Activated gamma-delta T cell treated with anti-CD3 and anti-CD28 coated beads, Interleukin-2, amount 50 U/mL, for 16 hours (primary cell): Measurements from ENCODE around the gene ALDH8A1.

ENCODE experiments used
- DNase-seq: peaks from one replicate; pipeline ENCODE4 v3.0.0-alpha.2; 2020; ENCODE audit warnings: low read depth

ALDH8A1 gene

DNA sequence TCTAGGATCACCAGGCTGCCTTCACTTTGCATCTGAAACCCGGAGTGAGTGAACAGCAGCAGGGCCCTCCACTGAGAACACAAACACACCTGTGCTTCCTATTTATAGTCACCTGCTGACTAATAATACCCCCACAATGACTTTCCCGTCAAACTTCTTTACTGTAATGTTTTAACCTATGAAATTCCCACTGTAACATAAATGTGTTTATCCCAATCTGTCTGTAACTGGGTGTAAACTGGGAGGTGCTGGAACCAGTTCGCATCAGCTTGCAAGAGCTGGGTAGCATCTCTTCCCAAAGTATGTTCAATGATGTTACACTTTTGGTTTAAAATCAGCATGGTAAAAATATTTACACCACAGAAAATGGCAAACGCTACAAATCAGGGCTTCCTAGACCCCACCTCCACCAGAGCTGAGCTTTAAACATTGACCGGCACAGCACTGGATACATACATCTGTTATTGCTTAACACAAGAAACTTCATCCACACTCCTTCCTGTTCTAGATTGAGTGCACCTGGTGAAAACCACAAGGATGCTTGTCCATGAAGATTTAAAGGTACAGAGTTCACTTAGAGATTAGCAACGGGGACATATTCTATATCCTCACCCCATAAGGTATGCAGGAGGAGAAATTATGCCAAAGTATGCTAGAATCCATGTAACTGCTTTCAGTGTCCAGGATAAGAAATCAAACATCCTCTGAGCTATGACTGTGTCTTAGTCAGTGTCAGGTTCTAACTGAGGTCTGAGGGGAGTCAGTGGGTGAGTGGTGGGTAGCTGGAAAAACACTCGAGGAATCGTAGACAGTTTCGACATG is 79.0 kb downstream of the ALDH8A1 start:
- DNase-seq, result no peak

DNA sequence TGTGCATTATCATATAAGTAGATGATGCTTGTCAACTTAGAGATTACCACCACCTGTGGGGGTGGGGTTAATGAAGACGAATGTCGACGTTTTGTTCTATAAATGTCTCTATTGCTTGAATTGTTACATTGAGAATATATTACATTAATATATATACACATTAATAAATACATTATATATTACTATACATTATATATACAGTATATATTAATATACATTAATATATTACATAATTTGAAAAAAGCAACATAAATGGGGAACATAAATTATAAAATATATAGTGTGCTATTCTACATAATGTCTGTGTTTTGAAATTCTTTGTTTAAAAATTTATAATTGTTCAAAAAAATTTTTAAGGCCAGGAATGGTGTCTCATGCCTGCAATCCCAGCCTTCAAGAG is 81.1 kb downstream of the ALDH8A1 start:
- DNase-seq, result no peak
